Heart right ventricle (tissue), 16 donors: ENCODE data around the gene GIPC3. TPM values are rescaled to one million over a fixed set of nuclear protein-coding genes. Genes with fewer than 3 reads are reported as not detected.
A peak's percentile ranks its signal among the peaks of the same experiment; 100 is the strongest.

Source experiments
- ATAC-seq, 8 donors: fragments of 200-7000 bp; cut with Tn5 transposase; one replicate each; pipeline ENCODE4 v1.9.1; 2020; ENCODE audit warnings: mild to moderate bottlenecking in 8 of 8, moderate library complexity in 8 of 8, moderate number of reproducible peaks in 1 of 8
- DNase-seq, 2 donors: peaks; one replicate each; pipeline ENCODE4 v3.0.0-alpha.2; 2020
- H3K27ac ChIP-seq, 10 donors: fragments of 200-600 bp; sonication (generic) in 2 of 10; one replicate each; pipeline versions ENCODE4 v1.5.0 to v1.8.0; 2020 to 2022; ENCODE audit warnings: mild to moderate bottlenecking in 3 of 10
- H3K27me3 ChIP-seq, 7 donors: fragments of 200-600 bp; one replicate each; pipeline ENCODE4 v1.8.0; 2021 to 2022; ENCODE audit warnings: mild to moderate bottlenecking in 2 of 7
- H3K36me3 ChIP-seq, 9 donors: fragments of 200-600 bp; sonication (generic) in 1 of 9; one replicate each; pipeline versions ENCODE4 v1.5.0 to v1.8.0; 2020 to 2022; ENCODE audit warnings: mild to moderate bottlenecking in 2 of 9
- H3K4me1 ChIP-seq, 9 donors: fragments of 200-600 bp; sonication (generic) in 1 of 9; one replicate each; pipeline versions ENCODE4 v1.5.0 to v1.8.0; 2020 to 2022; ENCODE audit warnings: mild to moderate bottlenecking in 4 of 9
- H3K4me3 ChIP-seq, 10 donors: fragments of 200-600 bp; sonication (generic) in 2 of 10; one replicate each; pipeline versions ENCODE4 v1.5.0 to v1.8.0; 2020 to 2022; ENCODE audit warnings: mild to moderate bottlenecking in 7 of 10, moderate library complexity in 2 of 10
- H3K9me3 ChIP-seq, 11 donors: fragments of 200-600 bp in 10 of 11; sonication (generic) in 2 of 11; one replicate each; pipeline versions ENCODE4 v1.5.0 to v1.8.0; 2013 to 2022; ENCODE audit warnings: mild to moderate bottlenecking in 2 of 11, control low read depth in 1 of 11, moderate library complexity in 1 of 11
- CTCF ChIP-seq, 9 donors: fragments of 200-600 bp; sonication (generic) in 2 of 9; IDR thresholded peaks; one replicate each; pipeline versions ENCODE4 v1.5.0 to v1.8.0; 2021 to 2022; ENCODE audit warnings: antibody characterized with exemption in 9 of 9, mild to moderate bottlenecking in 5 of 9, moderate library complexity in 1 of 9
- WGBS, 2 donors: extraction: QIAGEN DNeasy Blood & Tissue Kit; methylation state at CpG; one replicate each; pipeline ENCODE4 v1.1.7; 2013; ENCODE audit warnings: inconsistent platforms in 1 of 2; 5-methylcytosine and 5-hydroxymethylcytosine counted together
- intact Hi-C, 10 donors: fragments of 100-400 bp; cut with DNase I; formaldehyde crosslinking; loops; one replicate each; pipeline versions ENCODE4 v1.11.1 to v1.14.2; 2022
- polyA plus RNA-seq, 2 donors: library from polyadenylated mRNA; stranded (reverse); fragments of 200-250 nt; gene quantifications; one replicate each; pipeline ENCODE4 v1.2.3, GENCODE V29; 2013
- total RNA-seq, 10 donors: library from RNA; stranded (reverse); fragmentation: NEBNext Ultra II Directional in 3 of 10; extraction: Animal tissue kit (Norgen Biotek cat#: 25700) in 3 of 10; gene quantifications; one replicate each; pipeline versions ENCODE4 v1.2.1 to v1.2.4, GENCODE V29; 2021 to 2023
- donor health status: Arrhythmogenic right ventricular cardiomyopathy.
- donor health status: ischemic (EF 13 %, LVEDD 7.1; RV severe dilation, severe dysfunction).
- donor health status: healthy with polysubstance abuse.
- donor health status: DM: no; HTN: yes; CAD: no.
- donor health status: DM: no; HTN: no; CAD: no.
- donor health status: ischemic (EF 25% LVEDD 6.9; RV normal size, moderate dysfunction).
- donor health status: ischemic (EF 25% LVEDD 5.7; RV mildly dilated, moderate dysfunction).
- donor health status: healthy.
- donor health status: DM: yes; HTN: yes; CAD: no.
- donor health status: Ischemic cardiomyopathy.
- donor health status: ischemic (EF 35%, LVEDD 5.7; RV mildly dilated, moderate dysfunction).
- donor health status: nonischemic (EF 11% LVEDD 7.7; RV severe dilation, severe dysfunction).
- donor health status: DM: yes; HTN: yes; CAD: no.
- donor health status: PGD.
- donor health status: ischemic (EF 29% LVEDD 5.4; RV normal size, mild dysfunction).
- donor health status: nonischemic (EF 23%, LVEDD 6.1; RV moderate dilation, normal function).

The GIPC3 gene
- total and polyA plus RNA-seq, 12 donors = 0.90 to 2.8 (median 2.1) TPM

GRCh38 chr19:3551792-3552095, 33.5 kb upstream of the GIPC3 start:
- DNase-seq (no peak), ATAC-seq (no peak)
- TF ChIP-seq CTCF (IDR thresholded peaks at IDR 0.05) = no peak
- intact Hi-C loops = loop anchor here in 4 of 10 donors (5.0 to 10.0 kb wide), 2 partner anchors 66 to 153 kb away; partner anchors contain the start of genes PIP5K1C (in 3 of the 4) and TJP3 (in 3 of the 4)
- WGBS, 2 donors = 78 to 84% methylated on average over 9 of the region's 9 CpGs
- no peak overlapping the region for H3K4me3 ChIP-seq
- peak overlapping the region in 1 of 10 donors; percentile 92 for H3K27ac ChIP-seq
- H3K9me3 ChIP-seq = no peaks in the 10 kb centered on the region
- H3K4me1 ChIP-seq = peaks cover 10 to 62% (median 39%) of the 10 kb centered on the region in 9 donors
- H3K27me3 ChIP-seq = no peaks in the 10 kb centered on the region
- peaks cover 0 to 29% (median 0%) of the 10 kb centered on the region in 9 donors for H3K36me3 ChIP-seq

- 71 to 81% methylated on average over 21 of the region's 21 CpGs for WGBS, 2 donors
- Histone ChIP-seq H3K27me3 (no peaks in the 10 kb centered on the region), H3K9me3 (no peaks in the 10 kb centered on the region), H3K36me3 (peaks cover 0 to 10% (median 0%) of the 10 kb centered on the region in 9 donors), H3K4me3 (peak overlapping the region in 3 of 10 donors; percentile 3 to 84 (median 18)), H3K27ac (peak overlapping the region in 8 of 10 donors; percentile 10 to 92 (median 76)), H3K4me1 (peaks cover 10 to 55% (median 52%) of the 10 kb centered on the region in 9 donors)
- ATAC-seq (no peak), DNase-seq (no peak)
- TF ChIP-seq CTCF (IDR thresholded peaks at IDR 0.05) = no peak
- intact Hi-C loops = loop anchor here in 4 of 10 donors (5.0 to 10.0 kb wide), 2 partner anchors 63 to 150 kb away; partner anchors contain the start of genes PIP5K1C (in 3 of the 4) and TJP3 (in 3 of the 4)
Observed at GRCh38 chr19:3554254-3555083, 30.8 kb upstream of the GIPC3 start.

GRCh38 chr19:3555653-3556422, 29.4 kb upstream of the GIPC3 start:
- Histone ChIP-seq H3K27ac (peak overlapping the region in 3 of 10 donors; percentile 76 to 90 (median 83)), H3K27me3 (no peaks in the 10 kb centered on the region), H3K4me3 (peak overlapping the region in 9 of 10 donors; percentile 78 to 96 (median 91)), H3K4me1 (peaks cover 10 to 55% (median 52%) of the 10 kb centered on the region in 9 donors), H3K36me3 (peaks cover 0 to 4% (median 0%) of the 10 kb centered on the region in 9 donors), H3K9me3 (no peaks in the 10 kb centered on the region)
- intact Hi-C loops = loop anchor here in 3 of 10 donors (10.0 kb wide), 1 partner anchor 149 kb away; the partner anchor contains the start of genes PIP5K1C (in 3 of the 3) and TJP3 (in 3 of the 3)
- 78 to 79% methylated on average over 15 of the region's 15 CpGs for WGBS, 2 donors
- no peak for ATAC-seq
- no peak for TF ChIP-seq CTCF (IDR thresholded peaks at IDR 0.05)
- DNase-seq = no peak

- Histone ChIP-seq H3K4me3 (peak overlapping the region; percentile 57 to 96 (median 89)), H3K27ac (peak overlapping the region in 8 of 10 donors; percentile 54 to 90 (median 79)), H3K27me3 (no peaks in the 10 kb centered on the region), H3K9me3 (no peaks in the 10 kb centered on the region), H3K36me3 (no peaks in the 10 kb centered on the region), H3K4me1 (peaks cover 10 to 55% (median 52%) of the 10 kb centered on the region in 9 donors)
- TF ChIP-seq CTCF (IDR thresholded peaks at IDR 0.05) = no peak
- no peak for ATAC-seq
- DNase-seq = no peak
- intact Hi-C loops = loop anchor here in 3 of 10 donors (10.0 kb wide), 1 partner anchor 148 kb away; the partner anchor contains the start of genes PIP5K1C (in 3 of the 3) and TJP3 (in 3 of the 3)
- 34% methylated on average over 9 of the region's 9 CpGs for WGBS, 2 donors
Observed at GRCh38 chr19:3556423-3556977, 28.8 kb upstream of the GIPC3 start.
